Superior temporal gyrus (tissue), 1 donor: Measurements from ENCODE around the gene TIMM44.
"Not testable (repeated sequence)": the region's sequence is repeated elsewhere in the genome, so short reads cannot be mapped to it uniquely, and the experiment has no call there.

ENCODE experiments used
- DNase-seq: peaks from one replicate; pipeline ENCODE4 v3.0.0-alpha.2; 2016; ENCODE audit errors: extremely low spot score

TIMM44 gene

GRCh38 chr19:7925171-7925851 is 18.2 kb downstream of the TIMM44 start:
- DNase-seq: peak; percentile 26

GRCh38 chr19:7924651-7925170 is 18.8 kb downstream of the TIMM44 start:
- no peak for DNase-seq

- DNase-seq: no peak
These were observed 19.2 kb downstream of the TIMM44 start for GRCh38 chr19:7924241-7924640.

GRCh38 chr19:7923295-7924191 is 19.9 kb downstream of the TIMM44 start:
- no peak for DNase-seq

DNA sequence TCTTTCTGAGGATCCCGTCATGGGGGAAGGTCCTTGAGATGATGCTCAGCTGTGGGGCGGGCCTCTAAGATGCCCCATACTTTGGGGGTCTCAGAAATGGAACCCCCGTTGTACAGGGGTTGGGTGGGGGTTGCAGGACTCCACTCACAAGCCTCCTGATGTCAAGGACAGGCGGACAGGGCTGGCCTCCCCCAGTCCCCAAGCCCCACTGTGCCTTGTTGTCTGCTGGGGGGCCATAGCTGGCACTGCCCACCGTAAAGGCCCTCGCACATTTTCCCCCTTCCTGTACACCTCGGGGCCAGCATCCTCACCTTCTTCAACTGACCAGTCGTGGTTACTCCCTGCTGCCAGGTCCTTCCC is 20.6 kb downstream of the TIMM44 start:
- DNase-seq: no peak

GRCh38 chr19:7921967-7922835 is 21.3 kb downstream of the TIMM44 start:
- DNase-seq: no peak

DNA sequence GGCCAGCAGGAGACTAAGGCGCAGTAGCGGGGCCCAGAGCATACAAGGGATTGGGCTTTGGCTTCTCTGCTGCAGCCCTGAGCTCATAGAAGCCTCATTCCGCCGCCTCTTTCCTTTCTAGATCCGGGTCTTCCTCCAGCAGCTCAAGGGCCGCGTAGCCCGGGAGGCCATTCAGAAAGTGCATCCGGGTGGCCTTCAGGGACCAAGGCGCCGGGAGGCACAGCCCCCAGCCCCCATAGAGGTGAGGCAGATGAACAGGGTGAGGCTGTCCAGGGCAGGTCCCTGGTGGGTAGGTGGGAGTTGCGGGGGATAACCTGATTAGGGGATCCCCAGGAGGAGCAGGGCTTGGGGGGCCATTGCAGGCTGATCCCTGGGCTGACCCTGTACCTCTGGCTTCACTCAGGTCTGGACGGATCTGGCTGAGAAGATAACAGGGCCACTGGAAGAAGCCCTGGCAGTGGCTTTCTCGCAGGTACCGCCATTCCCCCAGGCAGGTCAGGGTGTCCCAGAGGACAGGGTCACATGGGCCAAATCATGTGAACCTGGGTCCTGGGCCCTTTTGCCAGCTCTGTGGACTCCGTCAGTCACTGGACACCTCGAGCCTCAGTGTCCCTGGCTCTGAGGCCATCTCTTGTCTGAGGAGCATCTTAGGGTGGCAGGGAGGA is 22.0 kb downstream of the TIMM44 start:
- DNase-seq: no peak

GRCh38 chr19:7920519-7921301 is 22.8 kb downstream of the TIMM44 start:
- peak; percentile 81 for DNase-seq

GRCh38 chr19:7919610-7920518 is 23.6 kb downstream of the TIMM44 start, which contains the start of gene SNAPC2:
Gene SNAPC2 (plus strand): TSS chr19:7920338. CDS start chr19:7920367, 29 bp downstream.
- peak; percentile 79 for DNase-seq

DNA sequence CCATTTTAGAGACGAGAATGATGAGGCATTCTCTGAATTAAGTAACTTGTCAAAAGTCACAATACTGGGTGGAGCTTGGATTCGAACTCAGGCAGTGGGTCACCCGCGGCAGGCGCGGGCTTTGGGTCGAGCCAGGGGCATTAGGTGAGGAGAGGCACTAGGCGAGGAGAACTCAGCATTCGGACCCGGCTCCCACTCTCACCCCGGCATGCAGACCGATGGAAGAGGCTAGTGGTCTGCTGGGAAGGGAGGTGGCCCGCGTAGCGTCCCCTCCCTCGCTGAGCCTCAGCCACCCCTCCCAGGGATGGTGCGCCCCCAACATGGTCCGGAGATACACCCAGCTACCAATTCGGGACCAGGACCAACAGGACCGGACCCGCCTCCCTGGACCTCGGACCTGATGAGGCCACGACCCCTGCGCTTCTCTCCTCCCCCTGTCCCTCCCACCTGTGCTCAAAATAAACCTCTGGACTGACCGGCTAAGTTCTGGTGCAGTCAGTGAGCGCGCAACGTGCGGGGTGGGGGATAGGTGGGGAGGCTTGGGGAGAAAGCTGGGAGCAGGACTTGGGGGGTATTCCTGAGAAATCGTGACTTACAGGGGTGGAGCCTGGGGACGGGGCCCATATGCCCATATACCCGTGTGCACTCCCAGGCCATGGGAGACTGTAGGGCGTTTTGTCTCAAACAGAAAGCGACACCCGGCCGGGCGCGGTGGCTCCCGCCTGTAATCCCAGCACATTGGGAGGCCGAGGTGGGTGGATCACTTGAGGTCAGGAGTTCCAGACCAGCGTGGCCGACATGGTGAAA is 24.6 kb downstream of the TIMM44 start:
- no peak for DNase-seq

- not testable (repeated sequence) for DNase-seq
These were observed 25.3 kb downstream of the TIMM44 start for GRCh38 chr19:7918062-7918614.

- no peak for DNase-seq
These were observed 26.0 kb downstream of the TIMM44 start for GRCh38 chr19:7917267-7918061.

- DNase-seq: no peak
These were observed 26.6 kb downstream of the TIMM44 start for GRCh38 chr19:7916955-7917266.

GRCh38 chr19:7916103-7916954 is 27.1 kb downstream of the TIMM44 start:
- DNase-seq: no peak

DNA sequence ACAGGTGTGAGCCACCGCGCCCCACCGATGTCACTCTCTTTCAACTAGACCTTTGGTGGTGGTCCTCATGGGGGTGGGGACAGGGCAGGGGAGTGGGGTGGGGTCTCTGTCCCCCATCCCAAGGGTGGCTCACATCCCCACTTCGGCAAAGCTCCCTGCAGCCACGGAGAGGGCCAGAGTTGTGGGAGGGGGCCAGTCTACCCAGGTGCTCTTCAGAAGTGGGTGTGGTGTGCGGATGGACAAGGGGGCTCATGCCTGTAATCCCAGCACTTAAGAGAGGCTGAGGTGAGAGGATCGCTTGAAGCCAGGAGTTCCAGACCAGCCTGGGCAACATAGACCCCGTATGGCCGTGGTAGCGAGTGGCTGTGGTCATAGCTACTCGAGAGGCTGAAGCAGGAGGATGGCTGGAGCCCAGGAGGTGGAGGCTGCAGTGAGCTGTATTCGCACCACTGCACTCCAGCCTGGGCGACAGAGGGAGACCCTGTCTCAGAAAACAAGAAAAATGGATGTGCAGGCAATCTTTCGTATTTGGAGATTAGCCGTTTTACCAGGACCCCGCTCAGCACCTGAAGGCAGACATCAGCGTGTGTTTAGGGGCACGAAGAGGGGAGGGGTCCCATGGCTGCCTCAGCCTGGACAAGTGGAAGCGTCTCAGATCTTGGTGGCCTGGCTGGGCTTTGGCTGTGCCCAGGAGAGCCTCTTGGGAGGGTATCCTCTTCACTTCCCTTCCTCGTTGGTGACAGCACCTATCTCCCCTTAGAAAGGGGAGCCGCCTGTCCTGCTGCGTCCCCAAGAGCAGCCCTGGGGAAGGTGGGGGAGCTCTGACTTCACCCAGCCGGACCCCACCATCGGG is 28.0 kb downstream of the TIMM44 start:
- no peak for DNase-seq

GRCh38 chr19:7914598-7915045 is 28.8 kb downstream of the TIMM44 start, which contains the start of gene TGFBR3L:
Gene TGFBR3L (plus strand): TSS chr19:7914830.
- DNase-seq: no peak
